Nephron progenitor cell (in vitro differentiated cells): Measurements from ENCODE around the gene PRMT6.

Experiments
- DNase-seq: peaks from one replicate; pipeline ENCODE4 v3.0.0; 2021
- H3K27ac Mint-ChIP-seq: 2 replicates; pipeline ENCODE4 v1.8.0; 2021; ENCODE audit warnings: mild to moderate bottlenecking, moderate library complexity, mixed read lengths
- H3K27me3 Mint-ChIP-seq: 2 replicates; pipeline ENCODE4 v1.8.0; 2021; ENCODE audit warnings: mild to moderate bottlenecking, low read depth, mixed read lengths; ENCODE audit not compliant: poor library complexity
- H3K36me3 Mint-ChIP-seq: 2 replicates; pipeline ENCODE4 v1.8.0; 2021; ENCODE audit warnings: low read depth, mixed read lengths
- H3K4me1 Mint-ChIP-seq: 2 replicates; pipeline ENCODE4 v1.8.0; 2021; ENCODE audit warnings: mixed read lengths
- H3K4me3 Mint-ChIP-seq: 2 replicates; pipeline ENCODE4 v1.8.0; 2021; ENCODE audit warnings: mild to moderate bottlenecking, moderate library complexity, mixed read lengths
- H3K9me3 Mint-ChIP-seq: 2 replicates; pipeline ENCODE4 v1.8.0; 2021; ENCODE audit warnings: mild to moderate bottlenecking, moderate library complexity, mixed read lengths
- TF ChIP-seq, protein P1 (sequence below): fragments of 200-600 bp; sonication (generic); IDR thresholded peaks from 2 replicates; pipeline ENCODE4 v1.5.0; 2021; ENCODE audit warnings: antibody characterized with exemption

The PRMT6 gene

DNA sequence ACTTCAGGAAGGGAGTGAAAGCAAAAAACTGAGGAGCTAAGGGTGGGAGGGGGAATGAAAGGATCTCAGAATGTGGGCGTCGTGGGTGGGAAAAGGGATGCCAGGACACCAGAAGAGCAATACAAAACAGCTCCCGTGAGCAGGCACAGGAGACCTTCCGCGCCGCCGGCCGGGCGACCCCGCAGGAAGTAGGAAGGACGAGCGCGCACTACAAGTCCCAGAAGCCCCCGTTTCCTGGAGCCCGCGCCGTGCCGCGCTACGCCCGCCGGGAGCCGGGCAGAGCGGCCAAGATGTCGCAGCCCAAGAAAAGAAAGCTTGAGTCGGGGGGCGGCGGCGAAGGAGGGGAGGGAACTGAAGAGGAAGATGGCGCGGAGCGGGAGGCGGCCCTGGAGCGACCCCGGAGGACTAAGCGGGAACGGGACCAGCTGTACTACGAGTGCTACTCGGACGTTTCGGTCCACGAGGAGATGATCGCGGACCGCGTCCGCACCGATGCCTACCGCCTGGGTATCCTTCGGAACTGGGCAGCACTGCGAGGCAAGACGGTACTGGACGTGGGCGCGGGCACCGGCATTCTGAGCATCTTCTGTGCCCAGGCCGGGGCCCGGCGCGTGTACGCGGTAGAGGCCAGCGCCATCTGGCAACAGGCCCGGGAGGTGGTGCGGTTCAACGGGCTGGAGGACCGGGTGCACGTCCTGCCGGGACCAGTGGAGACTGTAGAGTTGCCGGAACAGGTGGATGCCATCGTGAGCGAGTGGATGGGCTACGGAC is at the start of gene PRMT6:
Gene PRMT6 (plus strand): TSS at position 249 of the 771 bp plus-strand sequence. CDS start 42 bp downstream, at position 291.
- TF ChIP-seq, protein P1, sequence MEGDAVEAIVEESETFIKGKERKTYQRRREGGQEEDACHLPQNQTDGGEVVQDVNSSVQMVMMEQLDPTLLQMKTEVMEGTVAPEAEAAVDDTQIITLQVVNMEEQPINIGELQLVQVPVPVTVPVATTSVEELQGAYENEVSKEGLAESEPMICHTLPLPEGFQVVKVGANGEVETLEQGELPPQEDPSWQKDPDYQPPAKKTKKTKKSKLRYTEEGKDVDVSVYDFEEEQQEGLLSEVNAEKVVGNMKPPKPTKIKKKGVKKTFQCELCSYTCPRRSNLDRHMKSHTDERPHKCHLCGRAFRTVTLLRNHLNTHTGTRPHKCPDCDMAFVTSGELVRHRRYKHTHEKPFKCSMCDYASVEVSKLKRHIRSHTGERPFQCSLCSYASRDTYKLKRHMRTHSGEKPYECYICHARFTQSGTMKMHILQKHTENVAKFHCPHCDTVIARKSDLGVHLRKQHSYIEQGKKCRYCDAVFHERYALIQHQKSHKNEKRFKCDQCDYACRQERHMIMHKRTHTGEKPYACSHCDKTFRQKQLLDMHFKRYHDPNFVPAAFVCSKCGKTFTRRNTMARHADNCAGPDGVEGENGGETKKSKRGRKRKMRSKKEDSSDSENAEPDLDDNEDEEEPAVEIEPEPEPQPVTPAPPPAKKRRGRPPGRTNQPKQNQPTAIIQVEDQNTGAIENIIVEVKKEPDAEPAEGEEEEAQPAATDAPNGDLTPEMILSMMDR, result no peak
- H3K4me3 Mint-ChIP-seq, result peak within 1 kb of the TSS; percentile 96
- peaks cover 8% of the 10 kb centered on the region for H3K9me3 Mint-ChIP-seq
- DNase-seq, result peak; percentile 81
- no peaks in the 10 kb centered on the region for H3K27me3 Mint-ChIP-seq
- peaks cover 26% of the 10 kb centered on the region for H3K4me1 Mint-ChIP-seq
- H3K27ac Mint-ChIP-seq, result peak within 1 kb of the TSS; percentile 92
- peaks cover 23% of the 10 kb centered on the region for H3K36me3 Mint-ChIP-seq

- H3K4me3 Mint-ChIP-seq, result no peak overlapping the region
These were observed 47.2 kb upstream of the PRMT6 start for GRCh38 chr1:107009281-107009680.

GRCh38 chr1:107010582-107010981 is 45.9 kb upstream of the PRMT6 start:
- Mint-ChIP-seq H3K36me3 (no peaks in the 10 kb centered on the region), H3K4me1 (no peaks in the 10 kb centered on the region), H3K9me3 (no peaks in the 10 kb centered on the region), H3K27me3 (peaks cover 4% of the 10 kb centered on the region), H3K27ac (no peak overlapping the region), H3K4me3 (no peak overlapping the region)
- TF ChIP-seq, protein P1, result no peak
- DNase-seq, result no peak

More at GRCh38 chr1:107009281-107009680, 47.2 kb upstream of the PRMT6 start:
- no peak overlapping the region for H3K27ac Mint-ChIP-seq
- H3K4me1 Mint-ChIP-seq, result no peaks in the 10 kb centered on the region
- no peaks in the 10 kb centered on the region for H3K36me3 Mint-ChIP-seq
- DNase-seq, result no peak
- no peaks in the 10 kb centered on the region for H3K27me3 Mint-ChIP-seq
- no peaks in the 10 kb centered on the region for H3K9me3 Mint-ChIP-seq
- TF ChIP-seq, protein P1, result no peak

DNA sequence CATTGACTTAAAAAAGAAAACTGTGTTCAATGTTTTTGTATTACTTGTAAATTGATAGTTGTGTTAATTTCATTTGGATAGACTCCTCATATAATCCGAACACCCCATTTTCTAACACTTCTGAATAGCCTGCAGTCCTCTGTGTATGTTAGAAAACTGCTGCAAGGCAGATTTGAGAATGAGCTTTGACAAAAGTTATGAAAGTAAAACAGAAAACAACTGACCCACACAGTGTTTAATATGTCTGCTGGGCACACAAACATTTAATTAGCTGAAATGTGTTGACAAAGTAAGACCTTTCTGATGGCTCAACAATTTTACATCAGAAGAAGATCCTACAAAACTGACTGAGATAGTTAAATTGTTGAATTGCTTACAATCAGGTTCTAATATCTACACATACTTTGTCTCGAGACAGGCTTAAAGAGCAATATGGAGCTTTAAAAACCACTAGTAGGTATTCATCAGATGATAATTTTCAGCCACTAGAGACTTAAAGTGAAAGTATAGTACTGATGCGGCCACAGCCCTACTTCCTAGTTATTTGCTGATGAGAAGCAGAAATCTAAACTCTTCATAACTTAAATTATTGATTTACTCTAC is 40.0 kb upstream of the PRMT6 start:
- H3K4me1 Mint-ChIP-seq, result no peaks in the 10 kb centered on the region

GRCh38 chr1:107018445-107018844 is 38.0 kb upstream of the PRMT6 start:
- Mint-ChIP-seq H3K9me3 (no peaks in the 10 kb centered on the region), H3K36me3 (no peaks in the 10 kb centered on the region), H3K4me1 (no peaks in the 10 kb centered on the region), H3K27me3 (peaks cover 13% of the 10 kb centered on the region), H3K4me3 (no peak overlapping the region), H3K27ac (no peak overlapping the region)
- TF ChIP-seq, protein P1, result no peak
- DNase-seq, result no peak

More for the DNA sequence above, 40.0 kb upstream of the PRMT6 start:
- DNase-seq, result no peak
- Mint-ChIP-seq H3K4me3 (no peak overlapping the region), H3K27me3 (peaks cover 10% of the 10 kb centered on the region), H3K27ac (no peak overlapping the region), H3K36me3 (no peaks in the 10 kb centered on the region), H3K9me3 (no peaks in the 10 kb centered on the region)
- TF ChIP-seq, protein P1, result no peak
